Measurements from ENCODE around the gene FOXK2. TPM values are rescaled to one million over a fixed set of nuclear protein-coding genes. Genes with fewer than 3 reads are reported as not detected.

FOXK2 gene
- total RNA-seq, 2 experiments from 2014 or later: 32.5 to 33.7 TPM

GRCh38 chr17:82592767-82593589, 73.4 kb downstream of the FOXK2 start:
- H3K36me3 ChIP-seq (ENCODE audit: insufficient read depth, low read length): peaks cover 6% of the 10 kb centered on the region
- peak overlapping the region; percentile 66 for H3K4me3 ChIP-seq (ENCODE audit: low read length)
- TF ChIP-seq, protein P1, sequence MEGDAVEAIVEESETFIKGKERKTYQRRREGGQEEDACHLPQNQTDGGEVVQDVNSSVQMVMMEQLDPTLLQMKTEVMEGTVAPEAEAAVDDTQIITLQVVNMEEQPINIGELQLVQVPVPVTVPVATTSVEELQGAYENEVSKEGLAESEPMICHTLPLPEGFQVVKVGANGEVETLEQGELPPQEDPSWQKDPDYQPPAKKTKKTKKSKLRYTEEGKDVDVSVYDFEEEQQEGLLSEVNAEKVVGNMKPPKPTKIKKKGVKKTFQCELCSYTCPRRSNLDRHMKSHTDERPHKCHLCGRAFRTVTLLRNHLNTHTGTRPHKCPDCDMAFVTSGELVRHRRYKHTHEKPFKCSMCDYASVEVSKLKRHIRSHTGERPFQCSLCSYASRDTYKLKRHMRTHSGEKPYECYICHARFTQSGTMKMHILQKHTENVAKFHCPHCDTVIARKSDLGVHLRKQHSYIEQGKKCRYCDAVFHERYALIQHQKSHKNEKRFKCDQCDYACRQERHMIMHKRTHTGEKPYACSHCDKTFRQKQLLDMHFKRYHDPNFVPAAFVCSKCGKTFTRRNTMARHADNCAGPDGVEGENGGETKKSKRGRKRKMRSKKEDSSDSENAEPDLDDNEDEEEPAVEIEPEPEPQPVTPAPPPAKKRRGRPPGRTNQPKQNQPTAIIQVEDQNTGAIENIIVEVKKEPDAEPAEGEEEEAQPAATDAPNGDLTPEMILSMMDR (IDR thresholded peaks at IDR 0.05): no peak
- H3K4me1 Mint-ChIP-seq (ENCODE audit: low read depth): peaks cover 41% of the 10 kb centered on the region
- H3K27me3 Mint-ChIP-seq: no peaks in the 10 kb centered on the region
- DNase-seq (peak; percentile 26 to 87 (median 56)), ATAC-seq (ENCODE audit: poor library complexity) (peak; percentile 33)
- intact Hi-C loops (cut with DNase I, micrococcal nuclease): loop anchor here in 1 of 2 experiments (5.0 kb wide), 1 partner anchor 54 kb away; the partner anchor contains the start of gene WDR45B
- no peaks in the 10 kb centered on the region for H3K27me3 ChIP-seq (ENCODE audit: control insufficient read depth in 1 of 2, insufficient read depth in 2 of 2, low read length in 2 of 2)
- H3K27ac ChIP-seq (ENCODE audit: low read depth in 1 of 2, low read length in 2 of 2): peak overlapping the region; percentile 56 to 83
- peak overlapping the region; percentile 85 for H3K4me3 Mint-ChIP-seq
- CTCF ChIA-PET: no interaction called here
- no peaks in the 10 kb centered on the region for H3K9me3 ChIP-seq (ENCODE audit: control insufficient read depth in 1 of 2, insufficient read depth in 1 of 2, low read length in 2 of 2)
- H3K36me3 Mint-ChIP-seq (ENCODE audit: low read depth): peaks cover 6% of the 10 kb centered on the region
- H3K9me3 Mint-ChIP-seq: no peaks in the 10 kb centered on the region
- POLR2A ChIA-PET: interaction anchor here (0.8 to 1.1 kb wide), 4 partner anchors 10 to 124 kb away, joined by 3 read pairs; partner anchors contain the start of genes FN3KRP and FOXK2
- H3K4me1 ChIP-seq (ENCODE audit: insufficient read depth, low read length): peaks cover 43% of the 10 kb centered on the region
- H3K27ac Mint-ChIP-seq: peak overlapping the region; percentile 87

DNA sequence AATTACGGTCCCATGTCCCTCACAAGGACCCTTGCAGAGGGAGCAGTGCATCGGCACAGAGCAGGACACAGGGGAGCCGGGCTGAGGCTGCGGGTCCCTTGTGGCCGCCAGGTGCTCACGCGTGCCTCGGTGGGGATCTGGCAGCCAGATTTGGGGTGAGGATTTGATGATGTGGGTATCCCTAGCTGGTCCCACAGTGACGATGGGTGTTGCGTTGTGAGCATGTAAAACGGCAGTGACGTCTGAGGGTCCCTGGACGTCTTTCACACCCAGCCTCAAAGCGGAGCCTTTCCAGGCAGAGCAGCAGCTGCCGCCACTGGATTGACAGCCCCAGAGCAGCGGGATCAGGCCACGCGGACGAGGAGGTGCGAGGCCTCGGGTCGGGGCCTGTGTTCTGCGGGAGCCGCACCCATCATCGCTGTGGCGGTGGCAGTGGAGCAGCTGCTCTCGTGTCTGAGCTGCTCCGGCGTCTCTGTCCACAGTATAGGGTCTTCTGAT, 74.1 kb downstream of the FOXK2 start:
- intact Hi-C loops (cut with DNase I, micrococcal nuclease): loop anchor here in 1 of 2 experiments (5.0 kb wide), 1 partner anchor 54 kb away; the partner anchor contains the start of gene WDR45B
- Histone ChIP-seq H3K27ac (ENCODE audit: low read depth in 1 of 2, low read length in 2 of 2) (peak overlapping the region; percentile 56 to 83), H3K9me3 (ENCODE audit: control insufficient read depth in 1 of 2, insufficient read depth in 1 of 2, low read length in 2 of 2) (no peaks in the 10 kb centered on the region), H3K4me3 (ENCODE audit: low read length) (peak overlapping the region; percentile 66), H3K4me1 (ENCODE audit: insufficient read depth, low read length) (peaks cover 43% of the 10 kb centered on the region), H3K36me3 (ENCODE audit: insufficient read depth, low read length) (peaks cover 12% of the 10 kb centered on the region), H3K27me3 (ENCODE audit: control insufficient read depth in 1 of 2, insufficient read depth in 2 of 2, low read length in 2 of 2) (no peaks in the 10 kb centered on the region)
- H3K4me1 Mint-ChIP-seq (ENCODE audit: low read depth): peaks cover 41% of the 10 kb centered on the region
- TF ChIP-seq, protein P1 (IDR thresholded peaks at IDR 0.05): no peak
- H3K4me3 Mint-ChIP-seq: peak overlapping the region; percentile 85
- H3K36me3 Mint-ChIP-seq (ENCODE audit: low read depth): peaks cover 8% of the 10 kb centered on the region
- H3K27me3 Mint-ChIP-seq: no peaks in the 10 kb centered on the region
- ATAC-seq (ENCODE audit: poor library complexity) (peak; percentile 27), DNase-seq (peak in 2 of 14 experiments; percentile 30 to 35)
- POLR2A ChIA-PET: interaction anchor here (0.8 to 1.1 kb wide), 3 partner anchors 10 to 123 kb away, joined by 3 read pairs; partner anchors contain the start of genes FN3KRP and FOXK2
- CTCF ChIA-PET: interaction anchor here (0.8 kb wide), 1 partner anchor 12 kb away, joined by 4 read pairs; no protein-coding TSS in a partner anchor
- H3K9me3 Mint-ChIP-seq: no peaks in the 10 kb centered on the region
- peak overlapping the region; percentile 87 for H3K27ac Mint-ChIP-seq

DNA sequence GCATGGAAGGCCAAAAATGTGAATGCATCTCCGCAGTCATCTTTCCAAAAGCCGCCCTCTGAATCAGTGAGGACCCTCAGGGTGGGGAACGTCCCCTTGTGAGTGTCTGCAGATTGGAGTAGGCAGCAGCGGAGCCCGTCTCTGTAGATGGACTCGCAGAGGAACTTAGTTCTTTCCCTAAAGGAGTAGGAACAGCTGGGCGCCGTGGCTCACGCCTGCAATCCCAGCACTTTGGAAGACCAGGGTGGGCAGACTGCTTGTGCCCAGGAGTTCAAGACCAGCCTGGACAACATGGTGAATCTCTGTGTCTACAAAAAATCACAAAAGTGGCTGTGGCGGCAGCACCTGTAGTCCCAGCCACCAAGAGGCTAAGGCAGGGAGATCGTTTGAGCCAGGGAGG, 75.0 kb downstream of the FOXK2 start:
- Histone ChIP-seq H3K27me3 (ENCODE audit: control insufficient read depth in 1 of 2, insufficient read depth in 2 of 2, low read length in 2 of 2) (no peaks in the 10 kb centered on the region), H3K9me3 (ENCODE audit: control insufficient read depth in 1 of 2, insufficient read depth in 1 of 2, low read length in 2 of 2) (no peaks in the 10 kb centered on the region), H3K4me1 (ENCODE audit: insufficient read depth, low read length) (peaks cover 43% of the 10 kb centered on the region), H3K36me3 (ENCODE audit: insufficient read depth, low read length) (peaks cover 14% of the 10 kb centered on the region), H3K27ac (ENCODE audit: low read depth in 1 of 2, low read length in 2 of 2) (no peak overlapping the region), H3K4me3 (ENCODE audit: low read length) (no peak overlapping the region)
- Mint-ChIP-seq H3K36me3 (ENCODE audit: low read depth) (peaks cover 8% of the 10 kb centered on the region), H3K27ac (peak overlapping the region; percentile 87), H3K4me1 (ENCODE audit: low read depth) (peaks cover 41% of the 10 kb centered on the region), H3K4me3 (peak overlapping the region; percentile 62), H3K9me3 (no peaks in the 10 kb centered on the region), H3K27me3 (no peaks in the 10 kb centered on the region)
- ChIA-PET POLR2A (no interaction called here), CTCF (interaction anchor here (0.8 kb wide), 1 partner anchor 11 kb away, joined by 4 read pairs; no protein-coding TSS in a partner anchor)
- ATAC-seq (ENCODE audit: poor library complexity) (no peak), DNase-seq (no peak)
- TF ChIP-seq, protein P1 (IDR thresholded peaks at IDR 0.05): no peak
- intact Hi-C loops (cut with DNase I, micrococcal nuclease): loop anchor here in 1 of 2 experiments (5.0 kb wide), 1 partner anchor 53 kb away; the partner anchor contains the start of gene WDR45B

Data from CD4-positive, alpha-beta T cell (primary cell).